Ovary (tissue), 9 donors: ENCODE data around the gene COL27A1. TPM values are rescaled to one million over a fixed set of nuclear protein-coding genes. Genes with fewer than 3 reads are reported as not detected.

Experiments
- DNase-seq, 5 donors: peaks; one replicate each; pipeline ENCODE4 v3.0.0-alpha.2; 2019 to 2020
- H3K27ac ChIP-seq, 2 donors: fragments of 200-600 bp; one replicate each; pipeline versions ENCODE4 v1.5.1 to v1.8.0; 2019 to 2022
- H3K27me3 ChIP-seq: fragments of 200-600 bp; one replicate; pipeline ENCODE4 v1.8.0; 2022
- H3K36me3 ChIP-seq: fragments of 200-600 bp; sonication (generic); one replicate; pipeline ENCODE4 v1.5.1; 2019
- H3K4me1 ChIP-seq: one replicate; pipeline ENCODE4 v1.8.1; 2013; ENCODE audit warnings: mild to moderate bottlenecking, moderate library complexity; ENCODE audit not compliant: insufficient read depth
- H3K4me3 ChIP-seq: fragments of 200-600 bp; sonication (generic); one replicate; pipeline ENCODE4 v1.5.1; 2017
- H3K9me3 ChIP-seq, 2 donors: fragments of 200-600 bp in 1 of 2; sonication (generic) in 1 of 2; one replicate each; pipeline versions ENCODE4 v1.5.1 to v1.8.1; 2013 to 2019; ENCODE audit warnings: mild to moderate bottlenecking in 1 of 2, moderate library complexity in 1 of 2
- EP300 ChIP-seq: sonication (generic); formaldehyde crosslinking; IDR thresholded peaks from one replicate; pipeline ENCODE4 v1.6.1; 2017; ENCODE audit warnings: antibody characterized with exemption
- POLR2A ChIP-seq: fragments of 450-650 bp; IDR thresholded peaks from one replicate; pipeline ENCODE4 v1.6.1; 2017; ENCODE audit warnings: antibody characterized with exemption, mild to moderate bottlenecking, moderate library complexity
- WGBS, 3 donors: extraction: QIAGEN DNeasy Blood & Tissue Kit in 1 of 3; methylation state at CpG; one replicate each; pipeline versions ENCODE4 v1.1.5 to v1.1.7; 2013 to 2017; 5-methylcytosine and 5-hydroxymethylcytosine counted together
- intact Hi-C, 4 donors: fragments of 100-400 bp; cut with DNase I; formaldehyde crosslinking; loops; one replicate each; pipeline versions ENCODE4 v1.11.0 to v1.15.1; 2022 to 2023
- polyA plus RNA-seq, 2 donors: library from polyadenylated mRNA; stranded (reverse); fragments of 200-250 nt in 1 of 2; fragments of 350-450 nt in 1 of 2; fragmentation: Illumina TruSeq in 1 of 2; extraction: RNeasy Lipid Tissue Mini Kit (QIAGEN cat#74804) in 1 of 2; gene quantifications; one replicate each; pipeline ENCODE4 v1.2.3, GENCODE V29; 2013 to 2014
- total RNA-seq, 7 donors: library from RNA; depleted of rRNA in 2 of 7; stranded (reverse); fragments of >200 nt in 2 of 7; fragmentation: NEBNext Ultra II Directional in 3 of 7; extraction: Animal tissue kit (Norgen Biotek cat#: 25700) in 3 of 7; gene quantifications; one replicate each; pipeline versions ENCODE4 v1.1.0 to v1.2.4, GENCODE V29; 2016 to 2023
- TF ChIP-seq, protein P1 (sequence below), 3 donors: fragments of 450-650 bp in 2 of 3; fragments of 200-600 bp in 1 of 3; IDR thresholded peaks; one replicate each; pipeline versions ENCODE4 v1.5.1 to v1.8.0; 2016 to 2022; ENCODE audit warnings: antibody characterized with exemption in 3 of 3, mild to moderate bottlenecking in 1 of 3
- donor health status: DM: no; HTN: no; CAD: no; lungs with moderate emphysema.
- donor health status: DM: no; HTN: no; CAD: no.
- donor health status: Bipolar disorder and iron deficiency.
- donor health status: DM: yes; HTN: yes; CAD: no.
- donor health status: DM: no; HTN: no; CAD: no.
- donor health status: DM: yes; HTN: yes; CAD: no.

The COL27A1 gene
- total and polyA plus RNA-seq, 9 donors = 5.2 to 91.2 (median 16.8) TPM

DNA sequence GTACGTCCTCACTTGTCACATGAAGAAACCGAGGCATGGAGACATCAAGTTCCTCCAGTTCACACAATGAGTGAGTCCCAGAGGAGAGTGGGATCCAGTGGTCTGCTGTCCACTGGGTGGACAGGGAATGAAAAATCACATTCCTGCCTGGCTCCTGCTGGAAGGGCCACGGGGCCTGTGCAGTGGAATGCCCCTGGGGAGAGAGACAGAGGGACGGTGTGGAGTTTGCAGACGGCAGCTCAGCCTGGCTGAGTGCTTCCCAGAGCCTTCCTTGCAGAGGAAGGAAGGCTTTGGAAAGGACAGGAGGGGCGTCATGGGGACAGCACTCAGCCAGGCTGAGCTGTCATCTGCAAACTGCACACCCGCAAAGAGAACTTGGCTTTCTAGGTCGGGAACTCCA is 74.7 kb downstream of the COL27A1 start:
- intact Hi-C loops = loop anchor here in 2 of 4 donors (10.0 kb wide), 2 partner anchors 55 to 155 kb away; partner anchors contain the start of gene AKNA (in 1 of the 2)
- WGBS, 3 donors = 85 to 91% (median 86%) methylated on average over 8 of the region's 8 CpGs
- H3K4me1 ChIP-seq = peaks cover 3% of the 10 kb centered on the region
- no peak overlapping the region for H3K4me3 ChIP-seq
- H3K27ac ChIP-seq = no peak overlapping the region
- no peaks in the 10 kb centered on the region for H3K9me3 ChIP-seq
- no peaks in the 10 kb centered on the region for H3K36me3 ChIP-seq
- H3K27me3 ChIP-seq = no peaks in the 10 kb centered on the region
- TF ChIP-seq, protein P1, sequence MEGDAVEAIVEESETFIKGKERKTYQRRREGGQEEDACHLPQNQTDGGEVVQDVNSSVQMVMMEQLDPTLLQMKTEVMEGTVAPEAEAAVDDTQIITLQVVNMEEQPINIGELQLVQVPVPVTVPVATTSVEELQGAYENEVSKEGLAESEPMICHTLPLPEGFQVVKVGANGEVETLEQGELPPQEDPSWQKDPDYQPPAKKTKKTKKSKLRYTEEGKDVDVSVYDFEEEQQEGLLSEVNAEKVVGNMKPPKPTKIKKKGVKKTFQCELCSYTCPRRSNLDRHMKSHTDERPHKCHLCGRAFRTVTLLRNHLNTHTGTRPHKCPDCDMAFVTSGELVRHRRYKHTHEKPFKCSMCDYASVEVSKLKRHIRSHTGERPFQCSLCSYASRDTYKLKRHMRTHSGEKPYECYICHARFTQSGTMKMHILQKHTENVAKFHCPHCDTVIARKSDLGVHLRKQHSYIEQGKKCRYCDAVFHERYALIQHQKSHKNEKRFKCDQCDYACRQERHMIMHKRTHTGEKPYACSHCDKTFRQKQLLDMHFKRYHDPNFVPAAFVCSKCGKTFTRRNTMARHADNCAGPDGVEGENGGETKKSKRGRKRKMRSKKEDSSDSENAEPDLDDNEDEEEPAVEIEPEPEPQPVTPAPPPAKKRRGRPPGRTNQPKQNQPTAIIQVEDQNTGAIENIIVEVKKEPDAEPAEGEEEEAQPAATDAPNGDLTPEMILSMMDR (IDR thresholded peaks at IDR 0.05) = no peak
- TF ChIP-seq EP300 = no peak
- TF ChIP-seq POLR2A = no peak
- DNase-seq = no peak

DNA sequence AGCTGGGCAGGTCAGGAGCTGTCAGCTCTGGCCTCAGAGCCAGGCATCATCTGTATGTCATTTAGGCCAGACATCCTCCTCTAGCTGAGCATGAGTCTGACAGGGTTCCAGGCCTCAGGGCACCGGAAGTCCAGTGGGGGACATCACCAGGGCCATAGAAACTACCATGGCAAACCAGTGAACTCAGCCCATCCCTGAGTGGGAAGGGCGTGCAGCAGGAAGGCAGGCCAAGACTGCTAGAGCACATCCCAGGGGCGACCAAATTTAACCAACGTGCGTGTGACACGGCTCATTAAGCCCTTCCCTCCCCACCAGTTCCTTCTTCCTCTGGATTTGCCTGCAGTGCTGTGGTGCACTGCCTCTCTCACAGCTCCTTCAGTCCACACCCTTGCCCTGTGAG is 75.9 kb downstream of the COL27A1 start:
- no peak for DNase-seq
- Histone ChIP-seq H3K27me3 (no peaks in the 10 kb centered on the region), H3K9me3 (no peaks in the 10 kb centered on the region), H3K27ac (no peak overlapping the region), H3K4me1 (peaks cover 6% of the 10 kb centered on the region), H3K4me3 (no peak overlapping the region), H3K36me3 (no peaks in the 10 kb centered on the region)
- 80 to 90% (median 87%) methylated on average over 6 of the region's 6 CpGs for WGBS, 3 donors
- intact Hi-C loops = loop anchor here in 2 of 4 donors (10.0 kb wide), 2 partner anchors 56 to 154 kb away; partner anchors contain the start of gene AKNA (in 1 of the 2)
- TF ChIP-seq POLR2A = no peak
- TF ChIP-seq, protein P1 (IDR thresholded peaks at IDR 0.05) = no peak
- TF ChIP-seq EP300 = no peak

DNA sequence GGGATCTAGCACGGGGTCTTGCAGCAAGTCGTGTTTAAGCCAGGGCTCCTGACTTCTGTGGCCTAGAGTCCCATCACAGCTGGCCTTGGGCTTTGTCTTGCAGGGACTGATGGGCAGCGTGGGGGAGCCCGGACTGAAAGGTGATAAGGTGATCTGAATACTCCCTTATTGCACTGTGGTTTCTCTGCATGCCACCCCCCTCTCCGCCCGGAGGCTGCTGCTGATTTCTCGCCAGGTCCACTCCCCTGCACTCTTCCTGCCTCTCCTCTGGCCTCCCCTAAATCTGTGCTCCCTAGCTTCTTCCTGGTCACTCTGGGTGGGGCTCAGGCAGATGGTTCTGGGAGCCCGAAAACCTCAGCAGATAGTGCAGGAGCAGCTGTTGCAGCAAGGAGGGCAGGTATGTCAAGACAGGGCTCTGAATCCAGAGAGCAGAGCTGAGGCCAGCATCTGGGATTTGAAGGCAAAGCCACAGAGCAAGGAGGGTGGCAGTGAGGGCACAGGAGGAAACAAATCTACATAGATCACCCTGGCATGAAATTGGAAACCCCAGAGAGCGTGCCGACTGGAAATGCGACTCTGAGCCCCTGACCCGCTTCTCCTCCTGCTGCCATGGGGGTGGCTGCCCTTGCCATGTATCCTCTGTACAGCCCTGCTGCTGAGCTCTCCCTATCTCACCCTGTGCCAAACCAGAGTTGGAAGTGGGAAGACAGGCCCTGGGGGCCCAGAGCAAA is 76.5 kb downstream of the COL27A1 start:
- Histone ChIP-seq H3K27me3 (no peaks in the 10 kb centered on the region), H3K36me3 (no peaks in the 10 kb centered on the region), H3K4me1 (peaks cover 12% of the 10 kb centered on the region), H3K9me3 (no peaks in the 10 kb centered on the region), H3K4me3 (no peak overlapping the region), H3K27ac (no peak overlapping the region)
- DNase-seq = no peak
- 46 to 47% (median 46%) methylated on average over 12 of the region's 12 CpGs for WGBS, 3 donors
- intact Hi-C loops = loop anchor here in 2 of 4 donors (10.0 kb wide), 2 partner anchors 57 to 153 kb away; partner anchors contain the start of gene AKNA (in 1 of the 2)
- no peak for TF ChIP-seq EP300
- TF ChIP-seq, protein P1 (IDR thresholded peaks at IDR 0.05) = no peak
- TF ChIP-seq POLR2A = no peak

DNA sequence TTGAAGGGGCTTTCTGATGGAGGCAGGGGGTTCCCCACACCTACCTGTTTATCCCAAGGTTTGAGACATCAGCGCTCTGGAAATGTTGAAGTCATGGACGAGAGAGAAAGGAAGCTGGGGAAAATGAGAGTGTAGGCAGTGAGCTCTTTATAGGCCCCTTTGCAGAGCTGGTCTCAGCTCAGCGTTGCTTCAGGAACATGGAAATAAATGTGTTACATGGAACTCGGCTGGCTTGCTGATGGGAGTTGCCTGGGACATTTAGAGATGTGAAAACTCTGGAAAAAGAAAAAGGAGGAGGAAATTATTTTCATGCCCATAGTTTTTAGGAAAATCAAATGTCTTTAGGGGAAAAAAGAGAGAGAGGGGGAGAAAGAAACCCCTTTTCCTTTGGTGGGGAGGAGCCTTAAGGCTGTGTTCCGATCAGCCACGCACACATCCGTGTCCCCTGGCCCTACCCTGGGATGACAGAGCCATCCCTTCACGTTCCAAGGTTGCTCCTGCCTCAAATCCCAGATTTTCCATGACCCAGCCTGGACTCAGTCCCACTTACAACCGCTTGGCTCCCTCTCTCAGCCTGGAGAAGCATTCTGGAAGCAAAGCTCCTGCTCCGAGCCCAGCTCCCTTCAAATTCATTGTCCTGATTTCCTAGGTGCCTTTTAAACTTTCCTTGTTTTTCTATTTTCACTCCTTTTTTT is 78.3 kb downstream of the COL27A1 start:
- no peak for TF ChIP-seq POLR2A
- TF ChIP-seq, protein P1 (IDR thresholded peaks at IDR 0.05) = peak in 1 of 3 donors; percentile 27
- DNase-seq = peak; percentile 66 to 82 (median 73)
- Histone ChIP-seq H3K27ac (peak overlapping the region; percentile 51 to 66), H3K27me3 (no peaks in the 10 kb centered on the region), H3K4me3 (no peak overlapping the region), H3K36me3 (no peaks in the 10 kb centered on the region), H3K4me1 (peaks cover 13% of the 10 kb centered on the region), H3K9me3 (no peaks in the 10 kb centered on the region)
- 18 to 25% (median 25%) methylated on average over 10 of the region's 10 CpGs for WGBS, 3 donors
- intact Hi-C loops = loop anchor here in 2 of 4 donors (10.0 kb wide), 2 partner anchors 59 to 151 kb away; partner anchors contain the start of gene AKNA (in 1 of the 2)
